GM12892 (cell line): ENCODE measurements around the gene TMC6.

Source experiments
- POLR2A ChIP-seq: IDR thresholded peaks from 2 replicates; pipeline ENCODE4 v1.6.1; 2011; ENCODE audit warnings: low read depth, low read length, control low read depth
- POLR2AphosphoS5 ChIP-seq: IDR thresholded peaks from 2 replicates; pipeline ENCODE4 v1.6.1; 2011; ENCODE audit warnings: low read depth, low read length, control low read depth
- TAF1 ChIP-seq: IDR thresholded peaks from 2 replicates; pipeline ENCODE4 v1.6.1; 2011; ENCODE audit warnings: low read depth, mild to moderate bottlenecking, control low read depth, low read length, borderline replicate concordance

- TF ChIP-seq POLR2A, result no peak
- TF ChIP-seq POLR2AphosphoS5, result no peak
- no peak for TF ChIP-seq TAF1
Measured at GRCh38 chr17:78088529-78088928, 40.0 kb downstream of the TMC6 start.
